HepG2 (cell line): ENCODE data around the gene TUT1. TPM values are rescaled to one million over a fixed set of nuclear protein-coding genes. Genes with fewer than 3 reads are reported as not detected.

ENCODE experiments used
- AGO2 ChIP-seq: fragments of 200-400 bp; formaldehyde crosslinking; optimal IDR thresholded peaks from 2 replicates; pipeline ENCODE3; 2017; ENCODE audit warnings: mild to moderate bottlenecking, low read depth, low read length, moderate library complexity
- CSRNP1 ChIP-seq: sonication (generic); formaldehyde crosslinking; IDR thresholded peaks from 2 replicates; pipeline ENCODE4 v1.8.1; 2023; ENCODE audit warnings: mild to moderate bottlenecking, missing genetic modification reagents
- DNMT1 ChIP-seq: sonication (generic); formaldehyde crosslinking; IDR thresholded peaks from 2 replicates; pipeline ENCODE4 v1.5.1; 2020; ENCODE audit warnings: mild to moderate bottlenecking, missing genetic modification reagents
- GABPA ChIP-seq, 2 experiments: IDR thresholded peaks; 2 replicates each; pipeline ENCODE4 v1.6.1; 2011 to 2016; ENCODE audit warnings: low read depth in 2 of 2, low read length in 1 of 2, missing biosample characterization in 1 of 2, missing genetic modification characterization in 1 of 2
- GFI1 ChIP-seq: sonication (generic); formaldehyde crosslinking; IDR thresholded peaks from 2 replicates; pipeline ENCODE4 v1.5.0; 2020; ENCODE audit warnings: missing genetic modification reagents, mild to moderate bottlenecking, borderline replicate concordance
- IRF2 ChIP-seq: IDR thresholded peaks from 2 replicates; pipeline ENCODE4 v1.6.1; 2018; ENCODE audit warnings: missing genetic modification reagents, missing compliant biosample characterization
- MEIS1 ChIP-seq: sonication (generic); formaldehyde crosslinking; IDR thresholded peaks from 2 replicates; pipeline ENCODE4 v1.9.0; 2021; ENCODE audit warnings: mild to moderate bottlenecking, missing genetic modification reagents, moderate library complexity, borderline replicate concordance
- SETDB1 ChIP-seq: sonication (generic); formaldehyde crosslinking; IDR thresholded peaks from 2 replicates; pipeline ENCODE4 v1.5.1; 2020; ENCODE audit warnings: missing genetic modification reagents, mild to moderate bottlenecking, borderline replicate concordance
- SKIL ChIP-seq: sonication (generic); formaldehyde crosslinking; IDR thresholded peaks from 2 replicates; pipeline ENCODE4 v1.8.0; 2022; ENCODE audit warnings: missing genetic modification reagents, mild to moderate bottlenecking, moderate library complexity, borderline replicate concordance
- SNAPC5 ChIP-seq: sonication (generic); formaldehyde crosslinking; IDR thresholded peaks from 2 replicates; pipeline ENCODE4 v1.8.1; 2023; ENCODE audit warnings: mild to moderate bottlenecking, missing genetic modification reagents, borderline replicate concordance
- XBP1 ChIP-seq: sonication (generic); formaldehyde crosslinking; IDR thresholded peaks from 2 replicates; pipeline ENCODE4 v1.5.0; 2020; ENCODE audit warnings: missing genetic modification reagents
- ZFP36L1 ChIP-seq: sonication (generic); formaldehyde crosslinking; IDR thresholded peaks from 2 replicates; pipeline ENCODE4 v1.8.0; 2022; ENCODE audit warnings: mild to moderate bottlenecking, missing genetic modification reagents, moderate library complexity
- ZNF10 ChIP-seq: sonication (generic); formaldehyde crosslinking; IDR thresholded peaks from 2 replicates; pipeline ENCODE4 v1.4.0; 2020; ENCODE audit warnings: mild to moderate bottlenecking, low read depth, missing genetic modification reagents, borderline replicate concordance
- ZNF280D ChIP-seq: sonication (generic); formaldehyde crosslinking; IDR thresholded peaks from 2 replicates; pipeline ENCODE4 v1.5.1; 2020; ENCODE audit warnings: mild to moderate bottlenecking, missing genetic modification reagents
- ZNF414 ChIP-seq: sonication (generic); formaldehyde crosslinking; IDR thresholded peaks from 2 replicates; pipeline ENCODE4 v1.5.0; 2020; ENCODE audit warnings: missing genetic modification reagents
- ZNF549 ChIP-seq: sonication (generic); formaldehyde crosslinking; IDR thresholded peaks from 2 replicates; pipeline ENCODE4 v1.5.0; 2020; ENCODE audit warnings: missing genetic modification reagents
- ZNF740 ChIP-seq: sonication (generic); formaldehyde crosslinking; IDR thresholded peaks from 2 replicates; pipeline ENCODE4 v1.4.0; 2020; ENCODE audit warnings: missing genetic modification reagents
- ZNF782 ChIP-seq: sonication (generic); formaldehyde crosslinking; IDR thresholded peaks from 2 replicates; pipeline ENCODE4 v1.4.0; 2020; ENCODE audit warnings: missing genetic modification reagents, mild to moderate bottlenecking, borderline replicate concordance
- ZSCAN30 ChIP-seq: sonication (generic); formaldehyde crosslinking; IDR thresholded peaks from 2 replicates; pipeline ENCODE4 v1.5.0; 2020; ENCODE audit warnings: mild to moderate bottlenecking, missing genetic modification reagents
- polyA plus RNA-seq, 8 experiments: library from polyadenylated mRNA; depleted of rRNA in 3 of 8; stranded (reverse) in 7 of 8; unstranded in 1 of 8; fragments of >200 nt; fragmentation: Illumina TruSeq in 4 of 8; extraction: Trizol in 4 of 8; gene quantifications; 2 replicates each; pipeline versions ENCODE4 v1.2.1 to v1.2.3, GENCODE V29; 2011 to 2016; ENCODE audit warnings: low read depth in 4 of 8, missing spikeins in 1 of 8, mixed read lengths in 1 of 8; ENCODE audit not compliant: insufficient read depth in 1 of 8
- total RNA-seq, 5 experiments: library from RNA; depleted of rRNA; stranded (reverse); fragments of >200 nt; fragmentation: Illumina TruSeq; extraction: Trizol; gene quantifications; 2 replicates each; pipeline ENCODE4 v1.2.3, GENCODE V29; 2016; ENCODE audit warnings: low read depth in 1 of 5

TUT1 gene
- total and polyA plus RNA-seq, 2 of the 13 experiments (the other 11 are each of a cell fraction or from before 2014, with no cell fraction given): 9.7 to 14.3 TPM

GRCh38 chr11:62574363-62575071 lies 16.8 kb downstream of the TUT1 start (continued):
- TF ChIP-seq ZNF280D (CRISPR knock-in tag) (no peak), AGO2 (peak; percentile 80), DNMT1 (CRISPR knock-in tag) (0 out of 2 replicates have a peak, but pooled peaks have one; percentile 26), XBP1 (CRISPR knock-in tag) (no peak), SNAPC5 (CRISPR knock-in tag) (no peak), CSRNP1 (CRISPR knock-in tag) (peak; percentile 61; the same call in 1 of the 2 replicates), ZNF740 (CRISPR knock-in tag) (0 out of 2 replicates have a peak, but pooled peaks have one; percentile 55), GFI1 (CRISPR knock-in tag) (0 out of 2 replicates have a peak, but pooled peaks have one; percentile 72), ZNF782 (CRISPR knock-in tag) (no peak), ZNF549 (0 out of 2 replicates have a peak, but pooled peaks have one; percentile 17), MEIS1 (CRISPR knock-in tag) (0 out of 2 replicates have a peak, but pooled peaks have one; percentile 5), ZSCAN30 (0 out of 2 replicates have a peak, but pooled peaks have one; percentile 63), GABPA (IDR thresholded peaks at IDR 0.05; ENCODE audit: low read depth, low read length) (no peak), GABPA (CRISPR knock-in tag; IDR thresholded peaks at IDR 0.05; ENCODE audit: low read depth) (0 out of 2 replicates have a peak, but pooled peaks have one; percentile 9), SETDB1 (0 out of 2 replicates have a peak, but pooled peaks have one; percentile 63), ZNF414 (no peak), SKIL (CRISPR knock-in tag) (no peak), ZFP36L1 (0 out of 2 replicates have a peak, but pooled peaks have one; percentile 8), IRF2 (CRISPR knock-in tag) (0 out of 2 replicates have a peak, but pooled peaks have one; percentile 5), ZNF10 (no peak)
